ENCODE results near the gene PCSK6.
A peak's percentile ranks its signal among the peaks of the same experiment; 100 is the strongest.

Gene PCSK6

DNA sequence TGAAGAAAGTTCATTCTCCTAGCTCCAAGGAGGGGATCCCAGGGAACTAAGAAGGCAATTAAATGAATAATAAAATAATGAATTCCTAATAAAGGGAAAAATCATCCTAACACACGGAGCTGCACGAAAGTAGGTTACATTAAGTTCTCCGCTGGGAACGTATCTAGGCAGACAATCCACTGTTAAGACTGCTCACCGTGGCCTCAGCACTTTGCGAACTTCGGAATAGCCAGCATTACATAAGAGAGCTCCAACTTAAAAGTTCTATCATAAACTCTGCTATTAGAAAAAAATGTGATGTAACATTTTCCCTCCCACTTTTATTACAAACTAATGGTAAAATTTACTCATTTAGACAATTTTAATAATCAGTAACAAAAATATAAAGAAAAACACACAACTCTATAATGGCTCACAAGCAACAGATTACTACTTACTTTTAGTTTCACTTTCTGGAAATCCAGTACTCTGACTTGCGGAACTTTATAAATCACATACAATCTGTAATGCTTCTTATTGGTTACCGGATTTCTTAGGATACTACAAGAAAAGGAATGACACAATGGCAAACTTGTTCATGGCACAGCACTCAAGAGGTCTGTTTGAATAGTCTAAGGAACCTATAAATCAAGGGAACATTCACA is 202.9 kb downstream of the PCSK6 start:
- no peak overlapping the region for H3K4me3 ChIP-seq (ENCODE audit: low read depth, low read length)
- TF ChIP-seq, protein P1, sequence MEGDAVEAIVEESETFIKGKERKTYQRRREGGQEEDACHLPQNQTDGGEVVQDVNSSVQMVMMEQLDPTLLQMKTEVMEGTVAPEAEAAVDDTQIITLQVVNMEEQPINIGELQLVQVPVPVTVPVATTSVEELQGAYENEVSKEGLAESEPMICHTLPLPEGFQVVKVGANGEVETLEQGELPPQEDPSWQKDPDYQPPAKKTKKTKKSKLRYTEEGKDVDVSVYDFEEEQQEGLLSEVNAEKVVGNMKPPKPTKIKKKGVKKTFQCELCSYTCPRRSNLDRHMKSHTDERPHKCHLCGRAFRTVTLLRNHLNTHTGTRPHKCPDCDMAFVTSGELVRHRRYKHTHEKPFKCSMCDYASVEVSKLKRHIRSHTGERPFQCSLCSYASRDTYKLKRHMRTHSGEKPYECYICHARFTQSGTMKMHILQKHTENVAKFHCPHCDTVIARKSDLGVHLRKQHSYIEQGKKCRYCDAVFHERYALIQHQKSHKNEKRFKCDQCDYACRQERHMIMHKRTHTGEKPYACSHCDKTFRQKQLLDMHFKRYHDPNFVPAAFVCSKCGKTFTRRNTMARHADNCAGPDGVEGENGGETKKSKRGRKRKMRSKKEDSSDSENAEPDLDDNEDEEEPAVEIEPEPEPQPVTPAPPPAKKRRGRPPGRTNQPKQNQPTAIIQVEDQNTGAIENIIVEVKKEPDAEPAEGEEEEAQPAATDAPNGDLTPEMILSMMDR (conservative IDR thresholded peaks at IDR 0.05; ENCODE audit: low read depth, low read length) = no peak
- DNase-seq (ENCODE audit: low read depth) = no peak

DNA sequence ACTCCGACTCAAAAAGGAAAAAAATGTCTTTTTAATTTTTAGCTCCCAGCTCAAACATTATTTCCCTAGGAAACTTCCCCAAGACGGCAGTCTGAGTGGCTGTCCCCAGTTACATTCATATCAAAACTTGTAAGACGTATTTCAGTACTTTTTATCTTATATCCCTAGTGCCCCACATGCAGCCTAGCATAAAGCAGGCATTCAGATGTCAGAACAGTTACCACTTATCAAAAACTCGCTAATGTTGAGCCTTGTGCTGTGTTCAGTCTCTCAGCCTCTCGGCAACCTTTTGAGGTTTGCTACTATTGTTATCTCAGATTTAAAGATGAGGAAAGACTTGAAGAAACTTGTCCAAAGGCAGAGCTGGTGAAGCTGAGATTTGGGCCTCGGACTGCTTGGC is 205.6 kb downstream of the PCSK6 start:
- DNase-seq (ENCODE audit: low read depth) = no peak

DNA sequence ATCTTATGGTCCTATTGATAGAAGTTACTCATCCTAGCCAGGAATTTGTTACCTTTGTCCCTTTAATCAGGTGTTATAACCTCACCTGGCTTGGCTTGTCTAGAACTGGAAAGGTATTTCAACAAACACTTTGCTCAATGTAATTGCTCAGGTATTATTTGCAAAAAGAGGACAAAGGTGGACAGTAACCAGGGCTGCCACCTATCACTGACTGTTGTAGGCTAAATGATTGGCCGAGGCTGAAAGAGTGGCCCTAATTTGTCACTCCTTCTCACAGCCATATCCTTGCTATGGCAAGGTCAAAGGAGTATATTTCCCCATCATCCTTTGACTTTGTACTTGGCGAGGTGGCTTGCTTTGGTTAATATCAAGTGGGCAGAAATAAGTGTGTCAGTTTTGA is 209.5 kb downstream of the PCSK6 start:
- DNase-seq (ENCODE audit: low read depth) = no peak
- no peak overlapping the region for H3K4me3 ChIP-seq (ENCODE audit: low read depth, low read length)
- TF ChIP-seq, protein P1 (conservative IDR thresholded peaks at IDR 0.05; ENCODE audit: low read depth, low read length) = no peak

More for the DNA sequence above, 205.6 kb downstream of the PCSK6 start:
- H3K4me3 ChIP-seq (ENCODE audit: low read depth, low read length) = no peak overlapping the region
- TF ChIP-seq, protein P1 (conservative IDR thresholded peaks at IDR 0.05; ENCODE audit: low read depth, low read length) = no peak

DNA sequence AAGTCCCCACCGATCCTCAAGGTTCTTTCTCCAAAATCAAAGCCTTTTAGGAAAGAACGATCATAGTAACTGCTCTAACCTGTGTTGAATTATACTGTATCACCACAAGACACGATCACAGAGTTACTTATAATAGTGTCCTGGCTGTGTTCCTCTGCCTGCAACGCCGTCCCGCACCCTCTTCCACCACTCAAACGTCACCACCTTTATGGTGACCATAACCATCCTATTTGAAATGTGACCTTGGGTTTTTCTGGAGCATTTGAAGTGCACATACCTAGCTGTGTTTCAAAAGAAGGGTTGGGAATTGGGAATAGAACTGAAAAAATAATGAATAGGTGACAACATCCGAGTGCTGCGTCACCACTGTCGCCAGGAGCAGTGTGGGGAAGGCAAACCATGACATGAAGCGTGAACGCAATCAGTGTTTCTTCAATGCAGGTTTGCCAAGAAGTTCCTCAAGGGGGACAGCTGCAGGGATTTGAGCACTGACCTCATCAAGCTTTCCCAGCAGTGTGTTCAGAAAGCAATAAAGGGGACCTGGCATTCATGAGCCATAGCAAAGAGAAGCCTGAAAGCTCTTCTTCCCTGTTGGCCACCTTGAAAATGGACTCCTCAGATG is 211.5 kb downstream of the PCSK6 start:
- TF ChIP-seq, protein P1 (conservative IDR thresholded peaks at IDR 0.05; ENCODE audit: low read depth, low read length) = no peak
- no peak for DNase-seq (ENCODE audit: low read depth)
- H3K4me3 ChIP-seq (ENCODE audit: low read depth, low read length) = peak overlapping the region; percentile 89

DNA sequence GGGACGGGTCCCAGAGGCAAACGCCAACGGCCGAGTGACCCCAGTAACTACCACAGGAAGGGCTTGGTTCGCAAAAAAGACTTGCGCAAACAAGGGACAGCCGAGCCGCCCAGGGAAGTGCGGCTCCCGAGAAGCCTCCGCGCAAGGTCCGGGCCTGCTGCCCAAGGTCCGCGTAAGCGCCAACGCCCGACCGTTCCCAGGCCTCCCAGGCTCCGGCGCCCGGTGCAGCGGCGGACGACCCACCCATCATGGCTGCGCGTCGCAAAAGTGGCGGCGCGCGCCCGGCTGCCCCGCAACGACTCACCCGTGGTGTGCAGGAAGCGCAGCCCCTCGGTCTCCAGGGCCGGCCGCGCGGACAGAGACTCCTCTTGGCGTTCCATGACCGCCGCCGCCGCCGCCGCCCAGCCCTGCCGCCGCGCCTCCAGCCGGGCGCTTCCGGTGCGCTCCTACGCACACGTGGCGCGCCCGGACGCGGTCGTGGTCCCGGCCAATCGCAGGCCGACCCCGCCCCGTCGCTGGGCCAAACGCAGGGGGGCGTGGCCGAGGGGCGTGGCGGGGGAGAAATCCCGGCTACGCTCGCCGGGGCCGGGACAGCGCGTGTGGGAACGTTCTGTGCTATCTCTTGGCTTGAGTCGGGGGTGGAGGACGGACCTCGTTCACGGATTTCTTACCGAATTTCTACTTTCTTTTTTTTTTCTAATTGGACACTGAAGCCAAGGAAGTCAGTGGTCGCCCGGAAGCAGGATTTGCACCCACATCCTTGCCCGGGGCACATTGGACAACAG is 212.3 kb downstream of the PCSK6 start, which contains the start of gene SELENOS:
SELENOS (minus strand) TSS at position 448 of the 785 bp plus-strand sequence; CDS start at position 380, 68 bp downstream.
- TF ChIP-seq, protein P1 (conservative IDR thresholded peaks at IDR 0.05; ENCODE audit: low read depth, low read length) = no peak
- peak within 1 kb of the TSS; percentile 89 for H3K4me3 ChIP-seq (ENCODE audit: low read depth, low read length)
- DNase-seq (ENCODE audit: low read depth) = peak; percentile 92

DNA sequence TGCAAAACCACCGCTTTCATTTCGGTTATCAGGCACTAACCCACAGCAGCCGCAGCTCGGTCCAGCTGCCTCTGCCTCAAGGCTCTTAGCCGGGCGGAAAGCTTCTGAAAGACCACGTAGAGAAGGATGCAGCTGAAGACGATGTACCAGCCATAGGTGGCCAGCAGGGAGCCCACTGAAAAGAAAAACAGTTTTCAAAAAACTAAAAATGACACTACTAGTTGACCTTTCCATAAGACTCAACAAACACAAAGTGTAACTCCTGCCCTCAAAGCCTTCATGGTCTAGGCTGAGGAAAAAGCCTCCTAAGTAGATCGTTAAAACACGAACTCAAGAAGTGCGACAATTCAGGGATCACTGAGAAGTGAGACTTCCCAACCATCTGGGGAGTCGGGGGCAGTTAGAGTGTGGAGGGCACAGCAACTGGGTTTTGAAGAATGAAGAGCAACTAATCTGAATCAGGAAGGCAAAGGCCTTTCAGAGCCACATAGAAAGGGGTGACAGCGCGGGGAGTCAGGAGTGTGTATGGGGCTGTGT is 212.9 kb downstream of the PCSK6 start:
- TF ChIP-seq, protein P1 (conservative IDR thresholded peaks at IDR 0.05; ENCODE audit: low read depth, low read length) = peak; percentile 59
- H3K4me3 ChIP-seq (ENCODE audit: low read depth, low read length) = peak overlapping the region; percentile 89
- DNase-seq (ENCODE audit: low read depth) = peak; percentile 60
